OCI-LY1 (cell line): ENCODE measurements around the gene AADAC.

Experiments
- H2AFZ ChIP-seq: fragments of 200-600 bp; sonication (generic), shearing (Covaris generic); 2 replicates; pipeline ENCODE4 v1.6.0; 2014; ENCODE audit warnings: antibody characterized with exemption, mild to moderate bottlenecking, low read length
- H3F3A ChIP-seq: fragments of 200-600 bp; sonication (generic), shearing (Covaris generic); 2 replicates; pipeline ENCODE4 v1.6.0; 2014; ENCODE audit warnings: mild to moderate bottlenecking, antibody characterized with exemption, low read length, moderate library complexity; ENCODE audit not compliant: insufficient read depth
- H3K27ac ChIP-seq: fragments of 200-600 bp; sonication (generic); 2 replicates; pipeline ENCODE4 v1.5.1; 2014; ENCODE audit warnings: low read length, mixed run types, mild to moderate bottlenecking, low read depth; ENCODE audit not compliant: poor library complexity, severe bottlenecking
- H3K27me3 ChIP-seq: fragments of 200-600 bp; sonication (generic); 2 replicates; pipeline ENCODE4 v1.6.0; 2014; ENCODE audit warnings: antibody characterized with exemption, mild to moderate bottlenecking, low read length, moderate library complexity; ENCODE audit not compliant: insufficient read depth
- H3K36me3 ChIP-seq: fragments of 200-600 bp; sonication (generic); 2 replicates; pipeline ENCODE4 v1.6.1; 2014; ENCODE audit warnings: mild to moderate bottlenecking, antibody characterized with exemption, low read length, moderate library complexity, mixed read lengths; ENCODE audit not compliant: insufficient read depth
- H3K4me1 ChIP-seq: fragments of 200-600 bp; sonication (generic); 2 replicates; pipeline ENCODE4 v1.5.1; 2014; ENCODE audit warnings: mild to moderate bottlenecking, low read length, moderate library complexity; ENCODE audit not compliant: insufficient read depth, severe bottlenecking
- H3K4me2 ChIP-seq: fragments of 200-600 bp; sonication (generic), shearing (Covaris generic); 2 replicates; pipeline ENCODE4 v1.6.1; 2014; ENCODE audit warnings: low read length
- H3K4me3 ChIP-seq: fragments of 200-600 bp; sonication (generic); 2 replicates; pipeline ENCODE4 v1.5.1; 2014; ENCODE audit warnings: low read length, low read depth, mild to moderate bottlenecking, mixed read lengths; ENCODE audit not compliant: poor library complexity, severe bottlenecking
- H3K79me2 ChIP-seq: fragments of 200-600 bp; shearing (Covaris generic); 2 replicates; pipeline ENCODE4 v1.6.1; 2016; ENCODE audit warnings: mixed run types, low read length, mixed read lengths; ENCODE audit not compliant: insufficient read depth
- H3K9ac ChIP-seq: fragments of 200-600 bp; sonication (generic), shearing (Covaris generic); 2 replicates; pipeline ENCODE4 v1.6.1; 2014; ENCODE audit warnings: mild to moderate bottlenecking, low read length, mixed read lengths
- H3K9me2 ChIP-seq: fragments of 200-600 bp; sonication (generic), shearing (Covaris generic); 2 replicates; pipeline ENCODE4 v1.6.1; 2014; ENCODE audit warnings: low read depth, mild to moderate bottlenecking, low read length, mixed read lengths
- H3K9me3 ChIP-seq: fragments of 200-600 bp; shearing (Covaris generic); 2 replicates; pipeline ENCODE4 v1.6.1; 2014; ENCODE audit warnings: low read length, mixed read lengths
- H4K20me1 ChIP-seq: fragments of 200-600 bp; sonication (generic), shearing (Covaris generic); 2 replicates; pipeline ENCODE4 v1.6.0; 2016; ENCODE audit warnings: mild to moderate bottlenecking, low read length; ENCODE audit not compliant: insufficient read depth
- CTCF ChIP-seq: fragments of 200-600 bp; sonication (generic), shearing (Covaris generic); IDR thresholded peaks from 2 replicates; pipeline ENCODE4 v1.5.1; 2017; ENCODE audit warnings: mild to moderate bottlenecking, antibody characterized with exemption, low read length, moderate library complexity, mixed read lengths
- EZH2 ChIP-seq: fragments of 200-600 bp; sonication (generic), shearing (Covaris generic); IDR thresholded peaks from 2 replicates; pipeline ENCODE4 v1.8.0; 2017; ENCODE audit warnings: borderline replicate concordance, mixed run types, mild to moderate bottlenecking, antibody characterized with exemption, low read length, moderate library complexity, mixed read lengths

AADAC gene

GRCh38 chr3:151863611-151864010 is 49.7 kb downstream of the AADAC start:
- no peaks in the 10 kb centered on the region for H3K27me3 ChIP-seq
- no peaks in the 10 kb centered on the region for H3K79me2 ChIP-seq
- no peaks in the 10 kb centered on the region for H3K9me2 ChIP-seq
- H3F3A ChIP-seq = no peaks in the 10 kb centered on the region
- H4K20me1 ChIP-seq = no peaks in the 10 kb centered on the region
- no peaks in the 10 kb centered on the region for H3K9me3 ChIP-seq
- no peak overlapping the region for H3K4me3 ChIP-seq
- no peaks in the 10 kb centered on the region for H3K36me3 ChIP-seq
- H3K4me2 ChIP-seq = no peak overlapping the region
- H3K4me1 ChIP-seq = no peaks in the 10 kb centered on the region
- H3K9ac ChIP-seq = no peak overlapping the region
- TF ChIP-seq CTCF (no peak), EZH2 (no peak)
- no peak overlapping the region for H2AFZ ChIP-seq
- no peak overlapping the region for H3K27ac ChIP-seq

- H3K4me3 ChIP-seq = no peak overlapping the region
- H3F3A ChIP-seq = no peaks in the 10 kb centered on the region
- TF ChIP-seq EZH2 (no peak), CTCF (no peak)
- H3K9ac ChIP-seq = no peak overlapping the region
- no peaks in the 10 kb centered on the region for H3K9me2 ChIP-seq
- no peaks in the 10 kb centered on the region for H3K79me2 ChIP-seq
- H3K4me2 ChIP-seq = no peak overlapping the region
- no peak overlapping the region for H3K27ac ChIP-seq
- no peaks in the 10 kb centered on the region for H3K4me1 ChIP-seq
- H2AFZ ChIP-seq = no peak overlapping the region
- H3K27me3 ChIP-seq = no peaks in the 10 kb centered on the region
- H3K9me3 ChIP-seq = no peaks in the 10 kb centered on the region
- H3K36me3 ChIP-seq = no peaks in the 10 kb centered on the region
- H4K20me1 ChIP-seq = no peaks in the 10 kb centered on the region
Observed at GRCh38 chr3:151864423-151865101, 50.6 kb downstream of the AADAC start.

GRCh38 chr3:151866711-151867410 is 52.9 kb downstream of the AADAC start:
- Histone ChIP-seq H3K79me2 (no peaks in the 10 kb centered on the region), H3K27me3 (no peaks in the 10 kb centered on the region), H3K4me1 (no peaks in the 10 kb centered on the region), H3K9me2 (no peaks in the 10 kb centered on the region), H3K9me3 (no peaks in the 10 kb centered on the region), H4K20me1 (no peaks in the 10 kb centered on the region), H3F3A (no peaks in the 10 kb centered on the region), H3K4me3 (no peak overlapping the region), H3K27ac (no peak overlapping the region), H3K4me2 (no peak overlapping the region), H3K9ac (no peak overlapping the region), H2AFZ (no peak overlapping the region), H3K36me3 (no peaks in the 10 kb centered on the region)
- TF ChIP-seq EZH2 (no peak), CTCF (no peak)
